Adrenal gland (tissue), 12 donors: ENCODE data around the gene GJB5. TPM values are rescaled to one million over a fixed set of nuclear protein-coding genes. Genes with fewer than 3 reads are reported as not detected.
A peak's percentile ranks its signal among the peaks of the same experiment; 100 is the strongest.

ENCODE experiments used
- DNase-seq, 7 donors: peaks; one replicate each; pipeline ENCODE4 v3.0.0-alpha.2; 2019 to 2020
- H3K27ac ChIP-seq, 5 donors: fragments of 200-600 bp; sonication (generic) in 4 of 5; 1 replicate in 3 of 5; 2 replicates in 2 of 5; pipeline versions ENCODE4 v1.5.1 to v1.8.0; 2016 to 2020; ENCODE audit warnings: mild to moderate bottlenecking in 1 of 5
- H3K27me3 ChIP-seq: fragments of 200-600 bp; 2 replicates; pipeline ENCODE4 v1.8.0; 2021
- H3K36me3 ChIP-seq, 2 donors: fragments of 200-600 bp; replicated peaks in 1 of 2; 1 replicate in 1 of 2; 2 replicates in 1 of 2; pipeline versions ENCODE4 v1.5.1 to v1.8.0; 2018 to 2022
- H3K4me1 ChIP-seq, 2 donors: fragments of 200-600 bp; replicated peaks in 1 of 2; 1 replicate in 1 of 2; 2 replicates in 1 of 2; pipeline versions ENCODE4 v1.5.1 to v1.8.0; 2018 to 2021
- H3K4me3 ChIP-seq, 4 donors: fragments of 200-600 bp; sonication (generic) in 3 of 4; one replicate each; pipeline ENCODE4 v1.5.1; 2016 to 2018
- H3K9me3 ChIP-seq, 3 donors: fragments of 200-600 bp; sonication (generic) in 1 of 3; replicated peaks in 1 of 3; 1 replicate in 2 of 3; 2 replicates in 1 of 3; pipeline versions ENCODE4 v1.5.1 to v1.8.0; 2016 to 2021
- POLR2A ChIP-seq, 2 donors: fragments of 450-650 bp; IDR thresholded peaks; one replicate each; pipeline ENCODE4 v1.6.1; 2017; ENCODE audit warnings: antibody characterized with exemption in 2 of 2, mild to moderate bottlenecking in 2 of 2, moderate library complexity in 1 of 2
- WGBS, 4 donors: extraction: QIAGEN DNeasy Blood & Tissue Kit in 2 of 4; methylation state at CpG; one replicate each; pipeline versions ENCODE4 v1.1.5 to v1.1.7; 2013 to 2017; 5-methylcytosine and 5-hydroxymethylcytosine counted together
- intact Hi-C, 2 donors: fragments of 100-400 bp; cut with DNase I; formaldehyde crosslinking; loops; one replicate each; pipeline versions ENCODE4 v1.14.1 to v1.15.0; 2022 to 2023
- polyA plus RNA-seq, 3 donors: library from polyadenylated mRNA; stranded (reverse); fragments of 200-250 nt in 2 of 3; fragments of 350-450 nt in 1 of 3; fragmentation: Illumina TruSeq in 1 of 3; extraction: RNeasy Lipid Tissue Mini Kit (QIAGEN cat#74804) in 1 of 3; gene quantifications; one replicate each; pipeline ENCODE4 v1.2.3, GENCODE V29; 2013 to 2014
- total RNA-seq, 9 donors: library from RNA; depleted of rRNA in 4 of 9; stranded (reverse); fragments of >200 nt in 4 of 9; fragments of 120-200 nt in 1 of 9; fragmentation: NEBNext Ultra II Directional in 1 of 9; extraction: Animal tissue kit (Norgen Biotek cat#: 25700) in 1 of 9; gene quantifications; one replicate each; pipeline versions ENCODE4 v1.1.0 to v1.2.4, GENCODE V29; 2013 to 2023
- TF ChIP-seq, protein P1 (sequence below), 6 experiments: fragments of 450-650 bp in 4 of 6; fragments of 200-600 bp in 2 of 6; sonication (generic) in 1 of 6; IDR thresholded peaks; 1 replicate in 5 of 6; 2 replicates in 1 of 6; pipeline versions ENCODE4 v1.5.1 to v1.8.0; 2016 to 2021; ENCODE audit warnings: antibody characterized with exemption in 6 of 6, mild to moderate bottlenecking in 2 of 6, moderate library complexity in 1 of 6
- donor health status: healthy with polysubstance abuse.
- donor health status: Bipolar disorder and iron deficiency.
- donor health status: DM: yes; HTN: yes; CAD: no.
- donor health status: DM: no; HTN: no; CAD: no.
- donor health status: DM: no; HTN: no; CAD: no.
- donor health status: DM: yes; HTN: yes; CAD: no.

The GJB5 gene
- total and polyA plus RNA-seq, 12 donors = not detected

DNA sequence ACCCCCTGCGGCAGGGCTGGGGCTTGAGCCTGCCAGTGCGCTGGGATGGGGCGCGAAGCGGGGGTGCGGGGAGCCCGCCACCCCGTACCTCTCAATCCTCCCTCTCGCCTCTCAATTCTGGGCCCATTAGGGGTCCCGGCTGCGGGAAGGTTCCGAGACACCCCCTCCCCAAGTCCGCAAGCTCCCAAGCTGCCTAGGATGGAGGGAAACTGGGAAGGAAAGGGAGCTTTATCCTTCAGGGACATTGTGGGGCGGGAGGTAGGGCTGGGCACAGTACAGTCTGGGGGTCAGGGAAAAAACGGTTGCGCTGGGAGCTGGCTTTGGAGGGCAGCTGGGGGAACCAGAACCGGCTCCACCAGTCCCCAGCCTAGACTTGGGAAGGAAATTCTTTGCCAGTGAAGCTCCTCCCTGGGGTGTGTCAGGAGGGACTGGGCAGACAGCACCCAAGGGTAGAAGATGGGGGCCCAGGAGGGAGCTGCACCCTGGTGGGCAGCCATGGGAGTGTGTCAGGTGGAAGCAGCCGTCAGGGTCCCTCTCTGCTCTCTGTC is 27.1 kb downstream of the GJB5 start:
- H3K9me3 ChIP-seq = no peaks in the 10 kb centered on the region
- TF ChIP-seq, protein P1, sequence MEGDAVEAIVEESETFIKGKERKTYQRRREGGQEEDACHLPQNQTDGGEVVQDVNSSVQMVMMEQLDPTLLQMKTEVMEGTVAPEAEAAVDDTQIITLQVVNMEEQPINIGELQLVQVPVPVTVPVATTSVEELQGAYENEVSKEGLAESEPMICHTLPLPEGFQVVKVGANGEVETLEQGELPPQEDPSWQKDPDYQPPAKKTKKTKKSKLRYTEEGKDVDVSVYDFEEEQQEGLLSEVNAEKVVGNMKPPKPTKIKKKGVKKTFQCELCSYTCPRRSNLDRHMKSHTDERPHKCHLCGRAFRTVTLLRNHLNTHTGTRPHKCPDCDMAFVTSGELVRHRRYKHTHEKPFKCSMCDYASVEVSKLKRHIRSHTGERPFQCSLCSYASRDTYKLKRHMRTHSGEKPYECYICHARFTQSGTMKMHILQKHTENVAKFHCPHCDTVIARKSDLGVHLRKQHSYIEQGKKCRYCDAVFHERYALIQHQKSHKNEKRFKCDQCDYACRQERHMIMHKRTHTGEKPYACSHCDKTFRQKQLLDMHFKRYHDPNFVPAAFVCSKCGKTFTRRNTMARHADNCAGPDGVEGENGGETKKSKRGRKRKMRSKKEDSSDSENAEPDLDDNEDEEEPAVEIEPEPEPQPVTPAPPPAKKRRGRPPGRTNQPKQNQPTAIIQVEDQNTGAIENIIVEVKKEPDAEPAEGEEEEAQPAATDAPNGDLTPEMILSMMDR (IDR thresholded peaks at IDR 0.05) = no peak
- intact Hi-C loops = no loop called here
- H3K27me3 ChIP-seq = peaks cover 21% of the 10 kb centered on the region
- peaks cover 0 to 14% of the 10 kb centered on the region in 2 donors for H3K4me1 ChIP-seq
- peak in 1 of 7 donors; percentile 39 for DNase-seq
- WGBS, 4 donors = 20 to 58% (median 38%) methylated on average over 5 to 18 of the region's 18 CpGs
- H3K27ac ChIP-seq = no peak overlapping the region
- H3K4me3 ChIP-seq = peak overlapping the region in 1 of 4 donors; percentile 49
- no peaks in the 10 kb centered on the region for H3K36me3 ChIP-seq

DNA sequence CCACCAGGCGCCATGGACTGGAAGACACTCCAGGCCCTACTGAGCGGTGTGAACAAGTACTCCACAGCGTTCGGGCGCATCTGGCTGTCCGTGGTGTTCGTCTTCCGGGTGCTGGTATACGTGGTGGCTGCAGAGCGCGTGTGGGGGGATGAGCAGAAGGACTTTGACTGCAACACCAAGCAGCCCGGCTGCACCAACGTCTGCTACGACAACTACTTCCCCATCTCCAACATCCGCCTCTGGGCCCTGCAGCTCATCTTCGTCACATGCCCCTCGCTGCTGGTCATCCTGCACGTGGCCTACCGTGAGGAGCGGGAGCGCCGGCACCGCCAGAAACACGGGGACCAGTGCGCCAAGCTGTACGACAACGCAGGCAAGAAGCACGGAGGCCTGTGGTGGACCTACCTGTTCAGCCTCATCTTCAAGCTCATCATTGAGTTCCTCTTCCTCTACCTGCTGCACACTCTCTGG is 29.9 kb downstream of the GJB5 start:
- no peaks in the 10 kb centered on the region for H3K9me3 ChIP-seq
- 86 to 88% (median 88%) methylated on average over 24 to 28 of the region's 28 CpGs for WGBS, 4 donors
- TF ChIP-seq POLR2A (IDR thresholded peaks at IDR 0.05) = no peak
- TF ChIP-seq, protein P1 (IDR thresholded peaks at IDR 0.05) = no peak
- no peak overlapping the region for H3K27ac ChIP-seq
- H3K4me3 ChIP-seq = no peak overlapping the region
- H3K36me3 ChIP-seq = no peaks in the 10 kb centered on the region
- H3K27me3 ChIP-seq = peaks cover 21% of the 10 kb centered on the region
- DNase-seq = no peak
- intact Hi-C loops = loop anchor here (5.0 kb wide), 2 partner anchors 68 to 83 kb away; no protein-coding TSS in a partner anchor
- peaks cover 0 to 14% of the 10 kb centered on the region in 2 donors for H3K4me1 ChIP-seq

DNA sequence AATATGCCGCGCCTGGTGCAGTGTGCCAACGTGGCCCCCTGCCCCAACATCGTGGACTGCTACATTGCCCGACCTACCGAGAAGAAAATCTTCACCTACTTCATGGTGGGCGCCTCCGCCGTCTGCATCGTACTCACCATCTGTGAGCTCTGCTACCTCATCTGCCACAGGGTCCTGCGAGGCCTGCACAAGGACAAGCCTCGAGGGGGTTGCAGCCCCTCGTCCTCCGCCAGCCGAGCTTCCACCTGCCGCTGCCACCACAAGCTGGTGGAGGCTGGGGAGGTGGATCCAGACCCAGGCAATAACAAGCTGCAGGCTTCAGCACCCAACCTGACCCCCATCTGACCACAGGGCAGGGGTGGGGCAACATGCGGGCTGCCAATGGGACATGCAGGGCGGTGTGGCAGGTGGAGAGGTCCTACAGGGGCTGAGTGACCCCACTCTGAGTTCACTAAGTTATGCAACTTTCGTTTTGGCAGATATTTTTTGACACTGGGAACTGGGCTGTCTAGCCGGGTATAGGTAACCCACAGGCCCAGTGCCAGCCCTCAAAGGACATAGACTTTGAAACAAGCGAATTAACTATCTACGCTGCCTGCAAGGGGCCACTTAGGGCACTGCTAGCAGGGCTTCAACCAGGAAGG is 30.5 kb downstream of the GJB5 start:
- Histone ChIP-seq H3K36me3 (no peaks in the 10 kb centered on the region), H3K4me1 (peaks cover 0 to 14% of the 10 kb centered on the region in 2 donors), H3K27ac (no peak overlapping the region), H3K27me3 (peaks cover 16% of the 10 kb centered on the region), H3K4me3 (no peak overlapping the region), H3K9me3 (no peaks in the 10 kb centered on the region)
- WGBS, 4 donors = 81 to 84% (median 82%) methylated on average over 19 to 22 of the region's 22 CpGs
- intact Hi-C loops = loop anchor here (5.0 kb wide), 2 partner anchors 67 to 82 kb away; no protein-coding TSS in a partner anchor
- no peak for TF ChIP-seq POLR2A (IDR thresholded peaks at IDR 0.05)
- TF ChIP-seq, protein P1 (IDR thresholded peaks at IDR 0.05) = no peak
- DNase-seq = no peak

DNA sequence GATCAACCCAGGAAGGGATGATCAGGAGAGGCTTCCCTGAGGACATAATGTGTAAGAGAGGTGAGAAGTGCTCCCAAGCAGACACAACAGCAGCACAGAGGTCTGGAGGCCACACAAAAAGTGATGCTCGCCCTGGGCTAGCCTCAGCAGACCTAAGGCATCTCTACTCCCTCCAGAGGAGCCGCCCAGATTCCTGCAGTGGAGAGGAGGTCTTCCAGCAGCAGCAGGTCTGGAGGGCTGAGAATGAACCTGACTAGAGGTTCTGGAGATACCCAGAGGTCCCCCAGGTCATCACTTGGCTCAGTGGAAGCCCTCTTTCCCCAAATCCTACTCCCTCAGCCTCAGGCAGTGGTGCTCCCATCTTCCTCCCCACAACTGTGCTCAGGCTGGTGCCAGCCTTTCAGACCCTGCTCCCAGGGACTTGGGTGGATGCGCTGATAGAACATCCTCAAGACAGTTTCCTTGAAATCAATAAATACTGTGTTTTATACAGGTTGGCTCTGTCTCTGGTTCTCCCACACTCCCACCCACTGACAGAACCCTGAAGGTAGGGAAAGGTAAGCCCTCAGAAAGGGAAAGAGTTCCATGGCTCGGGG is 31.1 kb downstream of the GJB5 start:
- Histone ChIP-seq H3K36me3 (no peaks in the 10 kb centered on the region), H3K27me3 (peaks cover 14% of the 10 kb centered on the region), H3K4me3 (no peak overlapping the region), H3K4me1 (peaks cover 0 to 12% of the 10 kb centered on the region in 2 donors), H3K27ac (no peak overlapping the region), H3K9me3 (no peaks in the 10 kb centered on the region)
- TF ChIP-seq POLR2A (IDR thresholded peaks at IDR 0.05) = no peak
- TF ChIP-seq, protein P1 (IDR thresholded peaks at IDR 0.05) = no peak
- intact Hi-C loops = loop anchor here (5.0 kb wide), 2 partner anchors 66 to 81 kb away; no protein-coding TSS in a partner anchor
- DNase-seq = no peak
- WGBS, 4 donors = 58 to 63% (median 61%) methylated on average over 4 of the region's 4 CpGs
